HL-60 (cell line): ENCODE data around the gene TMEM129.

Source experiments
- CTCF ChIP-seq: IDR thresholded peaks from one replicate; pipeline ENCODE4 v1.5.1; 2011; ENCODE audit warnings: low read length, control low read depth, inconsistent platforms; ENCODE audit not compliant: insufficient read depth
- GABPA ChIP-seq: IDR thresholded peaks from 2 replicates; pipeline ENCODE4 v1.6.1; 2012; ENCODE audit warnings: low read depth
- POLR2AphosphoS5 ChIP-seq: IDR thresholded peaks from 2 replicates; pipeline ENCODE4 v1.6.1; 2012; ENCODE audit warnings: low read depth
- REST ChIP-seq: IDR thresholded peaks from 2 replicates; pipeline ENCODE4 v1.6.1; 2012; ENCODE audit warnings: low read depth; ENCODE audit not compliant: insufficient replicate concordance

GRCh38 chr4:1691737-1692373 lies 29.3 kb downstream of the TMEM129 start:
- TF ChIP-seq CTCF = no peak
- no peak for TF ChIP-seq REST
- peak; percentile 67 for TF ChIP-seq POLR2AphosphoS5
- no peak for TF ChIP-seq GABPA
